Ascending aorta (tissue), 2 donors: ENCODE measurements around the gene MTCP1. TPM values are rescaled to one million over a fixed set of nuclear protein-coding genes. Genes with fewer than 3 reads are reported as not detected.

ENCODE experiments used
- DNase-seq, 2 donors: peaks; one replicate each; pipeline ENCODE4 v3.0.0-alpha.2; 2019; ENCODE audit warnings: low spot score in 2 of 2
- H3K27ac ChIP-seq, 2 donors: fragments of 200-600 bp; sonication (generic); one replicate each; pipeline ENCODE4 v1.5.1; 2016 to 2017; ENCODE audit warnings: mild to moderate bottlenecking in 1 of 2
- H3K27me3 ChIP-seq: fragments of 200-600 bp; sonication (generic); one replicate; pipeline ENCODE4 v1.5.1; 2017
- H3K36me3 ChIP-seq, 2 donors: fragments of 200-600 bp; sonication (generic); one replicate each; pipeline ENCODE4 v1.5.1; 2016
- H3K4me1 ChIP-seq, 2 donors: fragments of 200-600 bp; sonication (generic); one replicate each; pipeline ENCODE4 v1.5.1; 2016 to 2017; ENCODE audit warnings: mild to moderate bottlenecking in 1 of 2
- H3K4me3 ChIP-seq, 2 donors: fragments of 200-600 bp; sonication (generic); one replicate each; pipeline ENCODE4 v1.5.1; 2016 to 2017; ENCODE audit warnings: mild to moderate bottlenecking in 1 of 2
- H3K9me3 ChIP-seq, 2 donors: fragments of 200-600 bp; sonication (generic); one replicate each; pipeline ENCODE4 v1.5.1; 2016
- intact Hi-C: fragments of 100-400 bp; cut with DNase I; formaldehyde crosslinking; loops from one replicate; pipeline ENCODE4 v1.15.1; 2023
- total RNA-seq: library from RNA; depleted of rRNA; stranded (reverse); fragments of >200 nt; gene quantifications from one replicate; pipeline ENCODE4 v1.1.0, GENCODE V29; 2016
- TF ChIP-seq, protein P1 (sequence below), 3 experiments: fragments of 200-600 bp in 2 of 3; fragments of 450-650 bp in 1 of 3; sonication (generic) in 2 of 3; IDR thresholded peaks; one replicate each; pipeline ENCODE4 v1.5.1; 2016 to 2019; ENCODE audit warnings: antibody characterized with exemption in 3 of 3, mild to moderate bottlenecking in 1 of 3, moderate library complexity in 1 of 3

The MTCP1 gene
- total RNA-seq, 1 donor from 2014 or later: 6.1 TPM

GRCh38 chrX:155035688-155036087 is 35.2 kb downstream of the MTCP1 start:
- Histone ChIP-seq H3K36me3 (peaks cover 0 to 11% of the 10 kb centered on the region in 2 donors), H3K9me3 (peaks cover 0 to 4% of the 10 kb centered on the region in 2 donors), H3K4me1 (no peaks in the 10 kb centered on the region), H3K27me3 (no peaks in the 10 kb centered on the region), H3K4me3 (no peak overlapping the region), H3K27ac (no peak overlapping the region)
- intact Hi-C loops: no loop called here
- TF ChIP-seq, protein P1, sequence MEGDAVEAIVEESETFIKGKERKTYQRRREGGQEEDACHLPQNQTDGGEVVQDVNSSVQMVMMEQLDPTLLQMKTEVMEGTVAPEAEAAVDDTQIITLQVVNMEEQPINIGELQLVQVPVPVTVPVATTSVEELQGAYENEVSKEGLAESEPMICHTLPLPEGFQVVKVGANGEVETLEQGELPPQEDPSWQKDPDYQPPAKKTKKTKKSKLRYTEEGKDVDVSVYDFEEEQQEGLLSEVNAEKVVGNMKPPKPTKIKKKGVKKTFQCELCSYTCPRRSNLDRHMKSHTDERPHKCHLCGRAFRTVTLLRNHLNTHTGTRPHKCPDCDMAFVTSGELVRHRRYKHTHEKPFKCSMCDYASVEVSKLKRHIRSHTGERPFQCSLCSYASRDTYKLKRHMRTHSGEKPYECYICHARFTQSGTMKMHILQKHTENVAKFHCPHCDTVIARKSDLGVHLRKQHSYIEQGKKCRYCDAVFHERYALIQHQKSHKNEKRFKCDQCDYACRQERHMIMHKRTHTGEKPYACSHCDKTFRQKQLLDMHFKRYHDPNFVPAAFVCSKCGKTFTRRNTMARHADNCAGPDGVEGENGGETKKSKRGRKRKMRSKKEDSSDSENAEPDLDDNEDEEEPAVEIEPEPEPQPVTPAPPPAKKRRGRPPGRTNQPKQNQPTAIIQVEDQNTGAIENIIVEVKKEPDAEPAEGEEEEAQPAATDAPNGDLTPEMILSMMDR (IDR thresholded peaks at IDR 0.05): no peak
- DNase-seq: no peak

DNA sequence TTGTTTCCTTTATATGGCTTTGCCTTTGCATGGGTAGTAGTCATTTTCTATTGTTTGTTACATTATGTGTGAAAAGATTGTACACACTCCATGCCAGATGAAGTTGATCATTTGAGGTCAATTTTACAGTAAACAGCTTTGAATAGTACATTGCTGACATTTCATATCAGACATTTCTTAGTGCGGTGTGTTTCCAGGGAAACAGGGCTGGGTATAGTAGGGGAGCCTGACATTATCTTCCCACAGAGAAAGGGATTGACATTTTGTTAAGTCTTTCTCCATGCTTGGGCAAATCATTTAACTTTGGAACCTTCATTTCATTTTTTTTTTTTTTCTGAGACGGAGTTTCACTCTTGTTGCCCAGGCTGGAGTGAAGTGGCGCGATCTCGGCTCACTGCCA is 39.3 kb downstream of the MTCP1 start:
- H3K36me3 ChIP-seq: peaks cover 0 to 11% of the 10 kb centered on the region in 2 donors
- peaks cover 0 to 4% of the 10 kb centered on the region in 2 donors for H3K9me3 ChIP-seq
- DNase-seq: no peak
- H3K27ac ChIP-seq: no peak overlapping the region
- no peaks in the 10 kb centered on the region for H3K4me1 ChIP-seq
- no peaks in the 10 kb centered on the region for H3K27me3 ChIP-seq
- TF ChIP-seq, protein P1 (IDR thresholded peaks at IDR 0.05): no peak
- intact Hi-C loops: no loop called here
- no peak overlapping the region for H3K4me3 ChIP-seq

GRCh38 chrX:155028877-155029291 is 42.1 kb downstream of the MTCP1 start:
- TF ChIP-seq, protein P1 (IDR thresholded peaks at IDR 0.05): no peak
- H3K36me3 ChIP-seq: no peaks in the 10 kb centered on the region
- intact Hi-C loops: no loop called here
- H3K27me3 ChIP-seq: no peaks in the 10 kb centered on the region
- no peaks in the 10 kb centered on the region for H3K9me3 ChIP-seq
- no peak overlapping the region for H3K4me3 ChIP-seq
- peak overlapping the region; percentile 96 to 97 for H3K27ac ChIP-seq
- no peaks in the 10 kb centered on the region for H3K4me1 ChIP-seq
- DNase-seq: no peak

- DNase-seq: no peak
- Histone ChIP-seq H3K4me3 (peak overlapping the region; percentile 61 to 73), H3K9me3 (no peaks in the 10 kb centered on the region), H3K36me3 (no peaks in the 10 kb centered on the region), H3K27me3 (no peaks in the 10 kb centered on the region), H3K4me1 (no peaks in the 10 kb centered on the region), H3K27ac (peak overlapping the region; percentile 96 to 97)
- intact Hi-C loops: no loop called here
- TF ChIP-seq, protein P1 (IDR thresholded peaks at IDR 0.05): no peak
Observed at GRCh38 chrX:155028129-155028528, 42.8 kb downstream of the MTCP1 start.

GRCh38 chrX:155027509-155028066 is 43.3 kb downstream of the MTCP1 start:
- no peaks in the 10 kb centered on the region for H3K9me3 ChIP-seq
- TF ChIP-seq, protein P1 (IDR thresholded peaks at IDR 0.05): no peak
- DNase-seq: no peak
- H3K4me3 ChIP-seq: peak overlapping the region; percentile 61 to 73
- no peaks in the 10 kb centered on the region for H3K36me3 ChIP-seq
- H3K4me1 ChIP-seq: no peaks in the 10 kb centered on the region
- intact Hi-C loops: no loop called here
- no peaks in the 10 kb centered on the region for H3K27me3 ChIP-seq
- peak overlapping the region; percentile 96 to 97 for H3K27ac ChIP-seq
